PC-9 (cell line): Measurements from ENCODE around the gene SGO2.
"Not testable (repeated sequence)": the region's sequence is repeated elsewhere in the genome, so short reads cannot be mapped to it uniquely, and the experiment has no call there.

Source experiments
- CTCF ChIP-seq: fragments of 200-600 bp; sonication (generic); conservative IDR thresholded peaks from 2 replicates; pipeline ENCODE4 v1.6.1; 2017; ENCODE audit warnings: mixed run types, antibody characterized with exemption, mild to moderate bottlenecking, moderate library complexity
- EZH2 ChIP-seq: fragments of 200-600 bp; sonication (generic); IDR thresholded peaks from 2 replicates; pipeline ENCODE4 v1.8.0; 2017; ENCODE audit warnings: antibody characterized with exemption, low read depth

DNA sequence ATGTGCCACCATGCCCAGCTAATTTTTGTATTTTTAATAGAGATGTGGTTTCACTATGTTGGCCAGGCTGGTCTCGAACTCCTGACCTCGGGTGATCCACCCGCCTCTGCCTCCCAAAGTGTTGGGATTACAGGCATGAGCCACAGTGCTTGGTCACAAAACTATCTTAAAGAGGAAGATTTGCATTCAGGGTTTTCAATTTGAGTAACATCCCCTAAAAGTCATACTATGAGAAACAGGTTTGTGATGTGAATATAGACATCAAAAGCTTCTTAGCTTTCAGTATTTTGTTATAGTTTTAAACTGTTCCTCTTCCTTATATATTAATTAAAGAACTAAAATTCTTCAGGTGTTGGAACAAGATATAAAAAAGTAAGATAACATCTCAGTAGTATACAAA is 84.2 kb downstream of the SGO2 start:
- TF ChIP-seq CTCF, EZH2: not testable (repeated sequence)
